ENCODE results near the gene UBE2S. TPM values are rescaled to one million over a fixed set of nuclear protein-coding genes. Genes with fewer than 3 reads are reported as not detected.

UBE2S gene
- total and polyA plus RNA-seq, 2 of the 8 experiments (the other 6 are each of a cell fraction or from before 2014, with no cell fraction given): 398 to 530 TPM

DNA sequence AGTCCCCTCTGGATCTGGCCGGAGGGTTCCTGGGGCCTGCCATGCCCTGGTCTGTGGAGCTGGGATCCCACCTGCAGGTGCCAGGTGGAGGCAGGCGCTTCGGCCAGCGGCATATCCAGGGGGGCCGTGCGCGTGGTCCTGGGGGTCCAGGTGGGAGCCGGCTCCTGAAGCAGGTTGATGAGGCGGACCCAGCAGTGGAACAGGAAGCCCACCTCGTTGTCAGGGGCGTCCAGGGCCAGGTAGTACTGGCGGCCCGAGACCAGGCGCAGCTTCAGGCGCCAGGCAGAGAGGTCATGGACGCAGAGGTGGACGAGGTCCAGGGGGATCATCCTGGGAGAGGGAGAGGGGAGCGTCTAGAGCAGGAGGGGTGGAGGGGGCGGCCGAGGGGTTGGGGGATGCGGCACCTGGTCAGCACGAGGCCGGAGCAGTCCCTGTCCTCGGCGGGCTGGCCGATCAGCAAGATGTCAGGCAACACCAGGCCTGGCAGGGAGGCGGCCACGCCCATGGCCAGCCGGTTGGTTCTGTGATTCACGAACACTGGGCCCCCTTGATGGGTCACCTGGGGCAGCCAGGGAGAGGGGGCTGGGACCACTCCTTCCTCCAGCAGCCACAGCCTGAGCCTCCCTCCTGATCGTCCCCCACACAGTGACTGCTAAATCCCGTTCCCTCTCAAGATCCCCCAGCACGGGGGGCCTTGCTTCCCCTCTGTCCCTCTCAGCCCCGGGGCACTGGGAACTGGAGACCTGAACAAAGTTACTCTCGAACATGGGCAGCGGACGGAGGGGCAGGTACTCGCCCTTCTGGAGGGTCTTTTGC is 45.2 kb downstream of the UBE2S start:
- 86% methylated on average over 21 of the region's 38 CpGs; no CpG with 5 or more reads in 1 of the 2 experiments for WGBS, 2 experiments (ENCODE audit: extremely low coverage in 1 of 2, insufficient coverage in 1 of 2, insufficient read length in 1 of 2, insufficient replicate concordance in 2 of 2, low coverage in 1 of 2, low lambda C conversion rate in 2 of 2, missing lambda C conversion rate in 1 of 2)
- no peak overlapping the region for H4K91ac ChIP-seq (replicated peaks; ENCODE audit: insufficient read length, low read length)
- H4K8ac ChIP-seq (ENCODE audit: extremely low read depth, insufficient read depth, low read length): peak overlapping the region; percentile 96
- no peaks in the 10 kb centered on the region for H4K20me1 ChIP-seq (replicated peaks in 1 of 2; ENCODE audit: control insufficient read depth in 1 of 2, insufficient read depth in 2 of 2, low read length in 2 of 2)
- POLR2A ChIA-PET (ENCODE audit: partially characterized antibody): interaction anchor here (0.6 to 6.1 kb wide), 16 partner anchors 10 to 45 kb away, joined by 3 to 30 read pairs (median 4); partner anchors contain the start of genes KMT5C, TMEM190, TMEM238 and UBE2S
- H3K9ac ChIP-seq (replicated peaks in 1 of 4; ENCODE audit: extremely low read depth in 1 of 4, low read depth in 3 of 4, low read length in 3 of 4): no peak overlapping the region
- H3K23ac ChIP-seq (ENCODE audit: insufficient read length): no peak overlapping the region
- H3K36me3 ChIP-seq (ENCODE audit: control insufficient read depth in 2 of 4, insufficient read depth in 4 of 4, low read length in 3 of 4): no peaks in the 10 kb centered on the region
- H2AK5ac ChIP-seq (ENCODE audit: low read depth, low read length): peak overlapping the region; percentile 82; the same call in 1 of the 2 replicates
- H4K5ac ChIP-seq (ENCODE audit: insufficient read length, low read depth, low read length): peak overlapping the region; percentile 15
- H3K9me3 ChIP-seq (ENCODE audit: insufficient read depth in 2 of 2, low read depth in 1 of 2, low read length in 1 of 2): no peaks in the 10 kb centered on the region
- CTCF ChIA-PET (ENCODE audit: partially characterized antibody): interaction anchor here (0.7 to 2.5 kb wide), 4 partner anchors 10 to 217 kb away, joined by 3 to 11 read pairs (median 4); no protein-coding TSS in a partner anchor
- no peak overlapping the region for H3K4ac ChIP-seq (replicated peaks; ENCODE audit: insufficient read length, low read depth, low read length)
- FAIRE-seq (no peak), DNase-seq (ENCODE audit: low read depth in 1 of 2, low spot score in 2 of 2) (no peak)
- H3K56ac ChIP-seq (replicated peaks; ENCODE audit: insufficient read length, low read depth, low read length): no peak overlapping the region
- no peak overlapping the region for H3K4me3 ChIP-seq (ENCODE audit: extremely low read depth in 1 of 4, insufficient read depth in 2 of 4, low read depth in 3 of 4, low read length in 4 of 4)
- peak overlapping the region; percentile 72; the same call in 1 of the 2 replicates for H2BK15ac ChIP-seq (ENCODE audit: low read length)
- peaks cover 0 to 10% (median 8%) of the 10 kb centered on the region in 4 experiments; a peak in 6 of 7 replicates for H3K4me1 ChIP-seq (replicated peaks in 1 of 4; ENCODE audit: control insufficient read depth in 3 of 4, insufficient read depth in 4 of 4, low read length in 3 of 4)
- H2AFZ ChIP-seq (ENCODE audit: low read length): no peak overlapping the region
- H3K79me2 ChIP-seq (ENCODE audit: control insufficient read depth in 1 of 2, insufficient read depth in 2 of 2, low read length in 2 of 2): no peaks in the 10 kb centered on the region
- no peak overlapping the region; the same call in 1 of the 2 replicates for H2BK5ac ChIP-seq (ENCODE audit: low read depth, low read length)
- no peak overlapping the region; the same call in 1 of the 2 replicates for H3K18ac ChIP-seq (ENCODE audit: extremely low read depth, low read length)
- H3K23me2 ChIP-seq (ENCODE audit: low read depth, low read length): no peaks in the 10 kb centered on the region
- no peak overlapping the region for H2BK120ac ChIP-seq (replicated peaks; ENCODE audit: low read depth, low read length)
- H3K79me1 ChIP-seq (ENCODE audit: low read depth, low read length): no peaks in the 10 kb centered on the region
- peaks cover 0 to 11% (median 7%) of the 10 kb centered on the region in 4 experiments; a peak in 4 of 7 replicates for H3K27me3 ChIP-seq (replicated peaks in 1 of 4; ENCODE audit: control insufficient read depth in 3 of 4, extremely low read depth in 1 of 4, insufficient read depth in 3 of 4, low read length in 3 of 4)
- peak overlapping the region; percentile 50; the same call in 1 of the 2 replicates for H2BK12ac ChIP-seq (ENCODE audit: low read depth, low read length)
- no peak overlapping the region for H3K27ac ChIP-seq (ENCODE audit: low read depth, low read length)
- H3K14ac ChIP-seq (ENCODE audit: insufficient read length): no peak overlapping the region
- no peak overlapping the region for H3K4me2 ChIP-seq (ENCODE audit: insufficient read depth in 1 of 2, low read depth in 2 of 2, low read length in 2 of 2)
- no peak overlapping the region for H2BK20ac ChIP-seq (ENCODE audit: low read length)
- TF ChIP-seq BRCA1 (IDR thresholded peaks at IDR 0.05; ENCODE audit: low read depth, low read length): no peak
- TF ChIP-seq EGR1 (IDR thresholded peaks at IDR 0.05; ENCODE audit: borderline replicate concordance, low read depth, low read length): no peak
- TF ChIP-seq ZNF274 (IDR thresholded peaks at IDR 0.05; ENCODE audit: borderline replicate concordance, extremely low read depth, low read length): no peak
- no peak for TF ChIP-seq TEAD4 (IDR thresholded peaks at IDR 0.05; ENCODE audit: low read depth, low read length)
- TF ChIP-seq, protein P1, sequence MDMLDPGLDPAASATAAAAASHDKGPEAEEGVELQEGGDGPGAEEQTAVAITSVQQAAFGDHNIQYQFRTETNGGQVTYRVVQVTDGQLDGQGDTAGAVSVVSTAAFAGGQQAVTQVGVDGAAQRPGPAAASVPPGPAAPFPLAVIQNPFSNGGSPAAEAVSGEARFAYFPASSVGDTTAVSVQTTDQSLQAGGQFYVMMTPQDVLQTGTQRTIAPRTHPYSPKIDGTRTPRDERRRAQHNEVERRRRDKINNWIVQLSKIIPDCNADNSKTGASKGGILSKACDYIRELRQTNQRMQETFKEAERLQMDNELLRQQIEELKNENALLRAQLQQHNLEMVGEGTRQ (IDR thresholded peaks at IDR 0.05; ENCODE audit: low read length): no peak
- TF ChIP-seq EZH2 (IDR thresholded peaks at IDR 0.05; ENCODE audit: low read depth, low read length, severe bottlenecking): no peak
- TF ChIP-seq BACH1 (IDR thresholded peaks at IDR 0.05; ENCODE audit: low read length): no peak
- TF ChIP-seq POU5F1 (IDR thresholded peaks at IDR 0.05; ENCODE audit: low read depth, low read length): no peak
- TF ChIP-seq RFX5 (IDR thresholded peaks at IDR 0.05; ENCODE audit: borderline replicate concordance, low read depth, low read length): no peak
- no peak for TF ChIP-seq GTF2F1 (IDR thresholded peaks at IDR 0.05; ENCODE audit: borderline replicate concordance, low read depth, low read length)
- no peak for TF ChIP-seq MAFK (IDR thresholded peaks at IDR 0.05; ENCODE audit: low read depth, low read length)

Data from H1 (cell line).